K562 (cell line): ENCODE measurements around the gene ACTN1.

Experiments
- CHD1 ChIP-seq: fragments of 200-600 bp; sonication (generic); IDR thresholded peaks from one replicate; pipeline ENCODE4 v1.6.1; 2012; ENCODE audit warnings: mild to moderate bottlenecking, moderate library complexity, low read length, inconsistent platforms
- FUS ChIP-seq: fragments of 200-400 bp; formaldehyde crosslinking; optimal IDR thresholded peaks from 2 replicates; pipeline ENCODE3; 2017; ENCODE audit warnings: low read depth, low read length
- JUND ChIP-seq, 2 experiments: IDR thresholded peaks; 2 replicates in 1 of 2; 3 replicates in 1 of 2; pipeline ENCODE4 v1.6.1; 2011; ENCODE audit warnings: borderline replicate concordance in 2 of 2, low read depth in 2 of 2, low read length in 2 of 2, improper control_type of control experiment in 1 of 2, missing biosample characterization in 1 of 2, missing genetic modification characterization in 1 of 2, missing genetic modification reagents in 1 of 2
- PPARD ChIP-seq: fragments of 250-450 bp; sonication (Bioruptor Pico); IDR thresholded peaks from 2 replicates; pipeline ENCODE4 v1.8.0; 2022; ENCODE audit warnings: inconsistent platforms, mild to moderate bottlenecking, moderate library complexity
- TF ChIP-seq, protein P1 (sequence below): fragments of 450-650 bp; formaldehyde crosslinking; IDR thresholded peaks from 2 replicates; pipeline ENCODE4 v1.4.0; 2020; ENCODE audit warnings: mild to moderate bottlenecking, moderate library complexity
- TF ChIP-seq, protein P2 (sequence below), 3 experiments: IDR thresholded peaks in 2 of 3; conservative IDR thresholded peaks in 1 of 3; 2 replicates each; pipeline ENCODE4 v1.5.1; 2011 to 2012; ENCODE audit warnings: low read length in 3 of 3, mild to moderate bottlenecking in 3 of 3, control low read depth in 2 of 3, improper control_type of control experiment in 1 of 3, inconsistent platforms in 1 of 3, low read depth in 1 of 3, mixed read lengths in 1 of 3, moderate library complexity in 1 of 3; ENCODE audit not compliant: insufficient read depth in 2 of 3
- TF ChIP-seq, protein P3 (sequence below): fragments of 150-350 bp; IDR thresholded peaks from 2 replicates; pipeline ENCODE4 v1.6.1; 2014; ENCODE audit warnings: low read depth, mild to moderate bottlenecking, low read length, borderline replicate concordance
- TF ChIP-seq, protein P4 (sequence below): fragments of 250-450 bp; sonication (Bioruptor Pico); IDR thresholded peaks from 2 replicates; pipeline ENCODE4 v1.4.0; 2020; ENCODE audit warnings: mild to moderate bottlenecking, moderate library complexity
- TF ChIP-seq, protein P5 (sequence below): fragments of 250-450 bp; sonication (Bioruptor Pico); IDR thresholded peaks from 2 replicates; pipeline ENCODE4 v1.8.0; 2021; ENCODE audit warnings: borderline replicate concordance, mild to moderate bottlenecking, moderate library complexity; ENCODE audit not compliant: poor library complexity, severe bottlenecking

DNA sequence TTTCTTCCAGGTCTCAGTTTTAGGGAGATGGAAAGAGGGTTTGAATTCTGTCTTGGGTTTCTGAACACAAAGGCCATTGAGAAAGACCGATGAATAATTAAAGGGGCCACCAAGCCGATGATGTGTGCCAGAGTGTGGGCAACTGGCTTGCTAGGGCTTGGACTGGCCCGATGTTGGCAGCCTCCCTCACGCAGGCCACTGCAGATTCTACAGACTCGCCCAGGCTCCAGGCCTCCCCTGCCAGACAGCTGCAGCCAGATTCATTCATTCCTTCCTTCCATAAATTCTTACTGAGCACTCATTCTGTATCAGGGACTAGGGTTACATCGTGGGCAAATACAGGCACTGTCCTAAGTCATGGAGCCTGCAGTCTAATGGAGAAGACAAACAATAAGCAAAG lies 34.9 kb downstream of the ACTN1 start:
- TF ChIP-seq, protein P1, sequence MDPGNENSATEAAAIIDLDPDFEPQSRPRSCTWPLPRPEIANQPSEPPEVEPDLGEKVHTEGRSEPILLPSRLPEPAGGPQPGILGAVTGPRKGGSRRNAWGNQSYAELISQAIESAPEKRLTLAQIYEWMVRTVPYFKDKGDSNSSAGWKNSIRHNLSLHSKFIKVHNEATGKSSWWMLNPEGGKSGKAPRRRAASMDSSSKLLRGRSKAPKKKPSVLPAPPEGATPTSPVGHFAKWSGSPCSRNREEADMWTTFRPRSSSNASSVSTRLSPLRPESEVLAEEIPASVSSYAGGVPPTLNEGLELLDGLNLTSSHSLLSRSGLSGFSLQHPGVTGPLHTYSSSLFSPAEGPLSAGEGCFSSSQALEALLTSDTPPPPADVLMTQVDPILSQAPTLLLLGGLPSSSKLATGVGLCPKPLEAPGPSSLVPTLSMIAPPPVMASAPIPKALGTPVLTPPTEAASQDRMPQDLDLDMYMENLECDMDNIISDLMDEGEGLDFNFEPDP: no peak
- TF ChIP-seq, protein P2, sequence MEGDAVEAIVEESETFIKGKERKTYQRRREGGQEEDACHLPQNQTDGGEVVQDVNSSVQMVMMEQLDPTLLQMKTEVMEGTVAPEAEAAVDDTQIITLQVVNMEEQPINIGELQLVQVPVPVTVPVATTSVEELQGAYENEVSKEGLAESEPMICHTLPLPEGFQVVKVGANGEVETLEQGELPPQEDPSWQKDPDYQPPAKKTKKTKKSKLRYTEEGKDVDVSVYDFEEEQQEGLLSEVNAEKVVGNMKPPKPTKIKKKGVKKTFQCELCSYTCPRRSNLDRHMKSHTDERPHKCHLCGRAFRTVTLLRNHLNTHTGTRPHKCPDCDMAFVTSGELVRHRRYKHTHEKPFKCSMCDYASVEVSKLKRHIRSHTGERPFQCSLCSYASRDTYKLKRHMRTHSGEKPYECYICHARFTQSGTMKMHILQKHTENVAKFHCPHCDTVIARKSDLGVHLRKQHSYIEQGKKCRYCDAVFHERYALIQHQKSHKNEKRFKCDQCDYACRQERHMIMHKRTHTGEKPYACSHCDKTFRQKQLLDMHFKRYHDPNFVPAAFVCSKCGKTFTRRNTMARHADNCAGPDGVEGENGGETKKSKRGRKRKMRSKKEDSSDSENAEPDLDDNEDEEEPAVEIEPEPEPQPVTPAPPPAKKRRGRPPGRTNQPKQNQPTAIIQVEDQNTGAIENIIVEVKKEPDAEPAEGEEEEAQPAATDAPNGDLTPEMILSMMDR (IDR thresholded peaks at IDR 0.05 in 2 of 3, conservative IDR thresholded peaks at IDR 0.05 in 1 of 3; ENCODE audit: insufficient read depth in 2 of 3, low read depth in 1 of 3, low read length in 3 of 3): no peak
- no peak for TF ChIP-seq PPARD (CRISPR knock-in tag)
- TF ChIP-seq, protein P3, sequence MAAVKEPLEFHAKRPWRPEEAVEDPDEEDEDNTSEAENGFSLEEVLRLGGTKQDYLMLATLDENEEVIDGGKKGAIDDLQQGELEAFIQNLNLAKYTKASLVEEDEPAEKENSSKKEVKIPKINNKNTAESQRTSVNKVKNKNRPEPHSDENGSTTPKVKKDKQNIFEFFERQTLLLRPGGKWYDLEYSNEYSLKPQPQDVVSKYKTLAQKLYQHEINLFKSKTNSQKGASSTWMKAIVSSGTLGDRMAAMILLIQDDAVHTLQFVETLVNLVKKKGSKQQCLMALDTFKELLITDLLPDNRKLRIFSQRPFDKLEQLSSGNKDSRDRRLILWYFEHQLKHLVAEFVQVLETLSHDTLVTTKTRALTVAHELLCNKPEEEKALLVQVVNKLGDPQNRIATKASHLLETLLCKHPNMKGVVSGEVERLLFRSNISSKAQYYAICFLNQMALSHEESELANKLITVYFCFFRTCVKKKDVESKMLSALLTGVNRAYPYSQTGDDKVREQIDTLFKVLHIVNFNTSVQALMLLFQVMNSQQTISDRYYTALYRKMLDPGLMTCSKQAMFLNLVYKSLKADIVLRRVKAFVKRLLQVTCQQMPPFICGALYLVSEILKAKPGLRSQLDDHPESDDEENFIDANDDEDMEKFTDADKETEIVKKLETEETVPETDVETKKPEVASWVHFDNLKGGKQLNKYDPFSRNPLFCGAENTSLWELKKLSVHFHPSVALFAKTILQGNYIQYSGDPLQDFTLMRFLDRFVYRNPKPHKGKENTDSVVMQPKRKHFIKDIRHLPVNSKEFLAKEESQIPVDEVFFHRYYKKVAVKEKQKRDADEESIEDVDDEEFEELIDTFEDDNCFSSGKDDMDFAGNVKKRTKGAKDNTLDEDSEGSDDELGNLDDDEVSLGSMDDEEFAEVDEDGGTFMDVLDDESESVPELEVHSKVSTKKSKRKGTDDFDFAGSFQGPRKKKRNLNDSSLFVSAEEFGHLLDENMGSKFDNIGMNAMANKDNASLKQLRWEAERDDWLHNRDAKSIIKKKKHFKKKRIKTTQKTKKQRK: no peak
- TF ChIP-seq JUND (IDR thresholded peaks at IDR 0.05; ENCODE audit: borderline replicate concordance, low read depth, low read length): no peak
- TF ChIP-seq JUND (tag; IDR thresholded peaks at IDR 0.05; ENCODE audit: borderline replicate concordance, low read depth, low read length): no peak
- TF ChIP-seq, protein P4, sequence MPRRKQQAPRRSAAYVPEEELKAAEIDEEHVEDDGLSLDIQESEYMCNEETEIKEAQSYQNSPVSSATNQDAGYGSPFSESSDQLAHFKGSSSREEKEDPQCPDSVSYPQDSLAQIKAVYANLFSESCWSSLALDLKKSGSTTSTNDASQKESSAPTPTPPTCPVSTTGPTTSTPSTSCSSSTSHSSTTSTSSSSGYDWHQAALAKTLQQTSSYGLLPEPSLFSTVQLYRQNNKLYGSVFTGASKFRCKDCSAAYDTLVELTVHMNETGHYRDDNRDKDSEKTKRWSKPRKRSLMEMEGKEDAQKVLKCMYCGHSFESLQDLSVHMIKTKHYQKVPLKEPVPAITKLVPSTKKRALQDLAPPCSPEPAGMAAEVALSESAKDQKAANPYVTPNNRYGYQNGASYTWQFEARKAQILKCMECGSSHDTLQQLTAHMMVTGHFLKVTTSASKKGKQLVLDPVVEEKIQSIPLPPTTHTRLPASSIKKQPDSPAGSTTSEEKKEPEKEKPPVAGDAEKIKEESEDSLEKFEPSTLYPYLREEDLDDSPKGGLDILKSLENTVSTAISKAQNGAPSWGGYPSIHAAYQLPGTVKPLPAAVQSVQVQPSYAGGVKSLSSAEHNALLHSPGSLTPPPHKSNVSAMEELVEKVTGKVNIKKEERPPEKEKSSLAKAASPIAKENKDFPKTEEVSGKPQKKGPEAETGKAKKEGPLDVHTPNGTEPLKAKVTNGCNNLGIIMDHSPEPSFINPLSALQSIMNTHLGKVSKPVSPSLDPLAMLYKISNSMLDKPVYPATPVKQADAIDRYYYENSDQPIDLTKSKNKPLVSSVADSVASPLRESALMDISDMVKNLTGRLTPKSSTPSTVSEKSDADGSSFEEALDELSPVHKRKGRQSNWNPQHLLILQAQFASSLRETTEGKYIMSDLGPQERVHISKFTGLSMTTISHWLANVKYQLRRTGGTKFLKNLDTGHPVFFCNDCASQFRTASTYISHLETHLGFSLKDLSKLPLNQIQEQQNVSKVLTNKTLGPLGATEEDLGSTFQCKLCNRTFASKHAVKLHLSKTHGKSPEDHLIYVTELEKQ (CRISPR knock-in tag): no peak
- TF ChIP-seq, protein P5, sequence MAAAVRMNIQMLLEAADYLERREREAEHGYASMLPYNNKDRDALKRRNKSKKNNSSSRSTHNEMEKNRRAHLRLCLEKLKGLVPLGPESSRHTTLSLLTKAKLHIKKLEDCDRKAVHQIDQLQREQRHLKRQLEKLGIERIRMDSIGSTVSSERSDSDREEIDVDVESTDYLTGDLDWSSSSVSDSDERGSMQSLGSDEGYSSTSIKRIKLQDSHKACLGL (CRISPR knock-in tag): no peak
- no peak for TF ChIP-seq FUS
- no peak for TF ChIP-seq CHD1
